ENCODE results near the gene ME2.

Gene ME2

GRCh38 chr18:50918153-50918552, 39.2 kb downstream of the ME2 start:
- H3K4me2 ChIP-seq (ENCODE audit: low read length) = no peak overlapping the region
- no peaks in the 10 kb centered on the region; the same call in 1 of the 2 replicates for H3F3A ChIP-seq (ENCODE audit: insufficient read depth, low read length)
- H3K9ac ChIP-seq (ENCODE audit: low read length) = no peak overlapping the region
- H4K20me1 ChIP-seq (ENCODE audit: insufficient read depth, low read length) = no peaks in the 10 kb centered on the region
- H3K79me2 ChIP-seq (ENCODE audit: insufficient read depth, low read length) = no peaks in the 10 kb centered on the region
- no peak overlapping the region for H3K27ac ChIP-seq (ENCODE audit: low read depth, low read length, poor library complexity, severe bottlenecking)
- H3K4me1 ChIP-seq (ENCODE audit: insufficient read depth, low read length, severe bottlenecking) = no peaks in the 10 kb centered on the region
- H3K4me3 ChIP-seq (ENCODE audit: low read depth, low read length, poor library complexity, severe bottlenecking) = no peak overlapping the region
- no peaks in the 10 kb centered on the region for H3K9me3 ChIP-seq (ENCODE audit: low read length)
- no peak overlapping the region for H2AFZ ChIP-seq (ENCODE audit: low read length)
- no peaks in the 10 kb centered on the region for H3K9me2 ChIP-seq (ENCODE audit: low read depth, low read length)
- no peak for TF ChIP-seq CTCF (IDR thresholded peaks at IDR 0.05; ENCODE audit: low read length)
- TF ChIP-seq EZH2 (IDR thresholded peaks at IDR 0.05; ENCODE audit: borderline replicate concordance, low read length) = no peak
- H3K27me3 ChIP-seq (ENCODE audit: insufficient read depth, low read length) = no peaks in the 10 kb centered on the region
- H3K36me3 ChIP-seq (ENCODE audit: insufficient read depth, low read length) = peaks cover 88% of the 10 kb centered on the region

- Histone ChIP-seq H3F3A (ENCODE audit: insufficient read depth, low read length) (peaks cover 2% of the 10 kb centered on the region; the same call in 1 of the 2 replicates), H3K27me3 (ENCODE audit: insufficient read depth, low read length) (no peaks in the 10 kb centered on the region), H4K20me1 (ENCODE audit: insufficient read depth, low read length) (no peaks in the 10 kb centered on the region), H3K27ac (ENCODE audit: low read depth, low read length, poor library complexity, severe bottlenecking) (no peak overlapping the region), H3K4me2 (ENCODE audit: low read length) (no peak overlapping the region), H3K9ac (ENCODE audit: low read length) (no peak overlapping the region), H3K36me3 (ENCODE audit: insufficient read depth, low read length) (peaks cover 96% of the 10 kb centered on the region), H3K79me2 (ENCODE audit: insufficient read depth, low read length) (no peaks in the 10 kb centered on the region), H2AFZ (ENCODE audit: low read length) (no peak overlapping the region), H3K9me3 (ENCODE audit: low read length) (peaks cover 7% of the 10 kb centered on the region; the same call in 1 of the 2 replicates), H3K4me3 (ENCODE audit: low read depth, low read length, poor library complexity, severe bottlenecking) (no peak overlapping the region), H3K9me2 (ENCODE audit: low read depth, low read length) (no peaks in the 10 kb centered on the region), H3K4me1 (ENCODE audit: insufficient read depth, low read length, severe bottlenecking) (no peaks in the 10 kb centered on the region)
- TF ChIP-seq CTCF (IDR thresholded peaks at IDR 0.05; ENCODE audit: low read length) (no peak), EZH2 (IDR thresholded peaks at IDR 0.05; ENCODE audit: borderline replicate concordance, low read length) (no peak)
Observed at GRCh38 chr18:50924372-50924771, 45.5 kb downstream of the ME2 start.

- H4K20me1 ChIP-seq (ENCODE audit: insufficient read depth, low read length) = no peaks in the 10 kb centered on the region
- no peak overlapping the region for H3K27ac ChIP-seq (ENCODE audit: low read depth, low read length, poor library complexity, severe bottlenecking)
- no peak overlapping the region for H2AFZ ChIP-seq (ENCODE audit: low read length)
- peaks cover 88% of the 10 kb centered on the region for H3K36me3 ChIP-seq (ENCODE audit: insufficient read depth, low read length)
- H3K4me3 ChIP-seq (ENCODE audit: low read depth, low read length, poor library complexity, severe bottlenecking) = no peak overlapping the region
- no peak overlapping the region for H3K9ac ChIP-seq (ENCODE audit: low read length)
- peaks cover 2% of the 10 kb centered on the region; the same call in 1 of the 2 replicates for H3F3A ChIP-seq (ENCODE audit: insufficient read depth, low read length)
- H3K9me2 ChIP-seq (ENCODE audit: low read depth, low read length) = no peaks in the 10 kb centered on the region
- H3K4me1 ChIP-seq (ENCODE audit: insufficient read depth, low read length, severe bottlenecking) = no peaks in the 10 kb centered on the region
- H3K4me2 ChIP-seq (ENCODE audit: low read length) = no peak overlapping the region
- no peaks in the 10 kb centered on the region for H3K27me3 ChIP-seq (ENCODE audit: insufficient read depth, low read length)
- H3K9me3 ChIP-seq (ENCODE audit: low read length) = peaks cover 7% of the 10 kb centered on the region; the same call in 1 of the 2 replicates
- no peak for TF ChIP-seq EZH2 (IDR thresholded peaks at IDR 0.05; ENCODE audit: borderline replicate concordance, low read length)
- H3K79me2 ChIP-seq (ENCODE audit: insufficient read depth, low read length) = no peaks in the 10 kb centered on the region
Observed at GRCh38 chr18:50926521-50926920, 47.6 kb downstream of the ME2 start.

GRCh38 chr18:50928551-50928950, 49.6 kb downstream of the ME2 start:
- Histone ChIP-seq H3K79me2 (ENCODE audit: insufficient read depth, low read length) (no peaks in the 10 kb centered on the region), H2AFZ (ENCODE audit: low read length) (no peak overlapping the region), H3K27me3 (ENCODE audit: insufficient read depth, low read length) (no peaks in the 10 kb centered on the region), H3K36me3 (ENCODE audit: insufficient read depth, low read length) (peaks cover 83% of the 10 kb centered on the region), H3F3A (ENCODE audit: insufficient read depth, low read length) (peaks cover 2% of the 10 kb centered on the region; the same call in 1 of the 2 replicates), H3K27ac (ENCODE audit: low read depth, low read length, poor library complexity, severe bottlenecking) (no peak overlapping the region), H3K4me1 (ENCODE audit: insufficient read depth, low read length, severe bottlenecking) (no peaks in the 10 kb centered on the region), H3K4me2 (ENCODE audit: low read length) (no peak overlapping the region), H3K9me3 (ENCODE audit: low read length) (peaks cover 7% of the 10 kb centered on the region; the same call in 1 of the 2 replicates), H3K9me2 (ENCODE audit: low read depth, low read length) (no peaks in the 10 kb centered on the region), H3K9ac (ENCODE audit: low read length) (no peak overlapping the region), H4K20me1 (ENCODE audit: insufficient read depth, low read length) (no peaks in the 10 kb centered on the region), H3K4me3 (ENCODE audit: low read depth, low read length, poor library complexity, severe bottlenecking) (no peak overlapping the region)
- no peak for TF ChIP-seq EZH2 (IDR thresholded peaks at IDR 0.05; ENCODE audit: borderline replicate concordance, low read length)
- TF ChIP-seq CTCF (IDR thresholded peaks at IDR 0.05; ENCODE audit: low read length) = no peak
